PC-3 (cell line): ENCODE measurements around the gene UGT1A7. TPM values are rescaled to one million over a fixed set of nuclear protein-coding genes. Genes with fewer than 3 reads are reported as not detected.

Experiments
- ATAC-seq: fragments of 200-7000 bp; cut with Tn5 transposase; 2 replicates; pipeline ENCODE4 v1.9.1; 2020; ENCODE audit warnings: mild to moderate bottlenecking, moderate library complexity
- BruUV-seq: library from RNA; stranded (reverse); fragments of 400-500 nt; replicated peaks from 2 replicates; lab custom pipeline; 2021; lab: Mats Ljungman, UMichigan
- CTCF ChIA-PET: fragments of 300-600 bp; sonication (Branson Sonifier 250); formaldehyde crosslinking; loops from one replicate; lab custom pipeline; 2022; ENCODE audit warnings: antibody characterized with exemption; lab: Charles Lee
- POLR2A ChIA-PET: fragments of 300-600 bp; sonication (Branson Sonifier 250); formaldehyde crosslinking; loops from one replicate; lab custom pipeline; 2022; ENCODE audit warnings: antibody characterized with exemption; ENCODE audit not compliant: unreplicated experiment; lab: Charles Lee
- DNase-seq: peaks from one replicate; pipeline ENCODE4 v3.0.0-alpha.2; 2015
- H2AFZ ChIP-seq: fragments of 300-600 bp; sonication (generic); 2 replicates; pipeline ENCODE4 v1.6.0; 2016; ENCODE audit warnings: antibody characterized with exemption, low read length
- H3F3A ChIP-seq: fragments of 300-600 bp; sonication (generic); one replicate; pipeline ENCODE4 v1.6.0; 2017; ENCODE audit warnings: antibody characterized with exemption, low read length, control low read depth, mild to moderate bottlenecking; ENCODE audit not compliant: unreplicated experiment
- H3K27ac ChIP-seq: fragments of 300-600 bp; sonication (generic); 2 replicates; pipeline ENCODE4 v1.5.1; 2016; ENCODE audit warnings: mild to moderate bottlenecking, low read length
- H3K27me3 ChIP-seq: fragments of 300-600 bp; sonication (generic); 2 replicates; pipeline ENCODE4 v1.6.1; 2016; ENCODE audit warnings: low read length, mixed read lengths
- H3K36me3 ChIP-seq: fragments of 300-600 bp; sonication (generic); 2 replicates; pipeline ENCODE4 v1.6.1; 2016; ENCODE audit warnings: low read depth, mixed run types, low read length, mixed read lengths
- H3K4me1 ChIP-seq: fragments of 300-600 bp; sonication (generic); 2 replicates; pipeline ENCODE4 v1.5.1; 2016; ENCODE audit warnings: low read length; ENCODE audit not compliant: insufficient read depth
- H3K4me2 ChIP-seq: fragments of 300-600 bp; sonication (generic); 2 replicates; pipeline ENCODE4 v1.6.0; 2016; ENCODE audit warnings: low read length
- H3K4me3 ChIP-seq: fragments of 300-600 bp; sonication (generic); 2 replicates; pipeline ENCODE4 v1.5.1; 2016; ENCODE audit warnings: mild to moderate bottlenecking, low read length, mixed read lengths
- H3K79me2 ChIP-seq: fragments of 300-600 bp; sonication (generic); 2 replicates; pipeline ENCODE4 v1.6.1; 2017; ENCODE audit warnings: low read length, mixed read lengths
- H3K9ac ChIP-seq: fragments of 300-600 bp; sonication (generic); 2 replicates; pipeline ENCODE4 v1.6.0; 2016; ENCODE audit warnings: mild to moderate bottlenecking, low read length
- H3K9me2 ChIP-seq: fragments of 300-600 bp; sonication (generic); replicated peaks from 2 replicates; pipeline ENCODE4 v1.6.1; 2016; ENCODE audit warnings: mixed run types, low read length, mixed read lengths
- H3K9me3 ChIP-seq: fragments of 300-600 bp; sonication (generic); 2 replicates; pipeline ENCODE4 v1.6.1; 2016; ENCODE audit warnings: low read length, mixed read lengths
- H4K20me1 ChIP-seq: fragments of 300-600 bp; sonication (generic); 2 replicates; pipeline ENCODE4 v1.6.1; 2016; ENCODE audit warnings: low read length, mixed read lengths
- EZH2 ChIP-seq: fragments of 300-600 bp; sonication (generic); IDR thresholded peaks from one replicate; pipeline ENCODE4 v1.6.1; 2017; ENCODE audit warnings: antibody characterized with exemption, mild to moderate bottlenecking, low read length; ENCODE audit not compliant: unreplicated experiment
- EZH2phosphoT487 ChIP-seq: fragments of 300-600 bp; sonication (generic); IDR thresholded peaks from 2 replicates; pipeline ENCODE4 v1.6.1; 2018; ENCODE audit warnings: mild to moderate bottlenecking, antibody characterized with exemption, low read length, borderline replicate concordance
- intact Hi-C: fragments of 100-400 bp; cut with micrococcal nuclease; formaldehyde crosslinking; loops from 2 replicates; pipeline ENCODE4 v1.9.0; 2023
- total RNA-seq: library from RNA; depleted of rRNA; stranded (reverse); fragments of >200 nt; gene quantifications from 2 replicates; pipeline ENCODE4 v1.2.3, GENCODE V29; 2014
- TF ChIP-seq, protein P1 (sequence below): fragments of 300-600 bp; sonication (generic); conservative IDR thresholded peaks from 2 replicates; pipeline ENCODE4 v1.5.1; 2017; ENCODE audit warnings: antibody characterized with exemption, low read depth, mild to moderate bottlenecking, low read length

The UGT1A7 gene
- total RNA-seq, 1 experiment from 2014 or later = not detected

DNA sequence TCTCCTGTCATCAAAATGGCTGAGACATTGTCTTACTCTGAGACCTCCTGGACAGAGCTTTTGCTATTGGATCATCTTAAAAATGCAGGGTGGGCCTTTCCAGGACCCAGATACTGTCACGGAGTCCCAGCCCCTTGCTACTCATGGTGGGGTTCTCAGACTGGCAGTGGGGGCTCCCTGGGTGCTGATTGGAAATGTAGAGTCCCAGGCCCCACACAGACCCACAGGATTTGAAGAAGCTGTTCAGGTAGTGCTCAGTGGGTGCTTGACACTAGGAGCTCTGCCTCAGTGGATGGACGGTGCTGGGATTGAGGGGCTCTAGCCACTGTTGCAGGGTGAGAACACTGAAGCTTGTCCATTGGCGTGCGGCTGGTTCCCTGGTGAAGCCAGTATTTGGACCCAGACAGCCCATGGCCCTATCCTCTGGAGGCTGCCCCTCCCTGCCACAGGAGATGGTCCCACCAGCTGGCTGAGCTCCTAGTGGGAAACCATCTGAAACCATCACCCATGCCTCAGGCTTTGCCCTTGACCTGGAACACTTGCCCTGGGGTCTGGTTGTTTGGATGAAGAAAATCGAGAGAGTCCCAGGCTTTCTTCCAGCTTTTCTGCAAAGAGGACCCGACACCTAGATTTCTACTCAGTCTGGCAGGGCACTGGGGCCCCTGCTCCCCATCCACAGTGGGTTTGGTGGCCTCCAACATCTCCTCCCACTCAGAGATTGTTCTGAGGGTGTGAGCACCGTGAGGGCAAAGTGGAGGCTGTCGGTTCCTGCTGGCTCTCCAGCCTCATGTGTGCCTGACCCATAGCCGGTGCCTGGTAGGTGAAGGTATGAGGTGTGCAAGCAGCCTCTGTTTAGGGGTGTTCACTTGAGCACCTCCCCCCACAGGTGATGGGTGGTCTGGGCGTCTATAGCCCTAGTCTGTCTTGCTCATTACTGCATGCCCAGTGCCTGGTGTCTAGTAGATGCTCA lies 126.5 kb downstream of the UGT1A7 start:
- Histone ChIP-seq H3K79me2 (no peaks in the 10 kb centered on the region), H3K27me3 (no peaks in the 10 kb centered on the region), H2AFZ (no peak overlapping the region), H3K36me3 (no peaks in the 10 kb centered on the region), H3K9me3 (no peaks in the 10 kb centered on the region), H3K4me2 (no peak overlapping the region), H3K4me3 (no peak overlapping the region), H3K9ac (no peak overlapping the region), H3K9me2 (no peaks in the 10 kb centered on the region), H3K4me1 (no peaks in the 10 kb centered on the region), H3F3A (no peaks in the 10 kb centered on the region), H3K27ac (no peak overlapping the region), H4K20me1 (no peaks in the 10 kb centered on the region)
- TF ChIP-seq EZH2 (no peak), EZH2phosphoT487 (no peak)
- TF ChIP-seq, protein P1, sequence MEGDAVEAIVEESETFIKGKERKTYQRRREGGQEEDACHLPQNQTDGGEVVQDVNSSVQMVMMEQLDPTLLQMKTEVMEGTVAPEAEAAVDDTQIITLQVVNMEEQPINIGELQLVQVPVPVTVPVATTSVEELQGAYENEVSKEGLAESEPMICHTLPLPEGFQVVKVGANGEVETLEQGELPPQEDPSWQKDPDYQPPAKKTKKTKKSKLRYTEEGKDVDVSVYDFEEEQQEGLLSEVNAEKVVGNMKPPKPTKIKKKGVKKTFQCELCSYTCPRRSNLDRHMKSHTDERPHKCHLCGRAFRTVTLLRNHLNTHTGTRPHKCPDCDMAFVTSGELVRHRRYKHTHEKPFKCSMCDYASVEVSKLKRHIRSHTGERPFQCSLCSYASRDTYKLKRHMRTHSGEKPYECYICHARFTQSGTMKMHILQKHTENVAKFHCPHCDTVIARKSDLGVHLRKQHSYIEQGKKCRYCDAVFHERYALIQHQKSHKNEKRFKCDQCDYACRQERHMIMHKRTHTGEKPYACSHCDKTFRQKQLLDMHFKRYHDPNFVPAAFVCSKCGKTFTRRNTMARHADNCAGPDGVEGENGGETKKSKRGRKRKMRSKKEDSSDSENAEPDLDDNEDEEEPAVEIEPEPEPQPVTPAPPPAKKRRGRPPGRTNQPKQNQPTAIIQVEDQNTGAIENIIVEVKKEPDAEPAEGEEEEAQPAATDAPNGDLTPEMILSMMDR = no peak
- intact Hi-C loops = no loop called here
- DNase-seq (no peak), ATAC-seq (no peak)
- CTCF ChIA-PET = no interaction called here
- POLR2A ChIA-PET = no interaction called here
- BruUV-seq = no TSS peak

DNA sequence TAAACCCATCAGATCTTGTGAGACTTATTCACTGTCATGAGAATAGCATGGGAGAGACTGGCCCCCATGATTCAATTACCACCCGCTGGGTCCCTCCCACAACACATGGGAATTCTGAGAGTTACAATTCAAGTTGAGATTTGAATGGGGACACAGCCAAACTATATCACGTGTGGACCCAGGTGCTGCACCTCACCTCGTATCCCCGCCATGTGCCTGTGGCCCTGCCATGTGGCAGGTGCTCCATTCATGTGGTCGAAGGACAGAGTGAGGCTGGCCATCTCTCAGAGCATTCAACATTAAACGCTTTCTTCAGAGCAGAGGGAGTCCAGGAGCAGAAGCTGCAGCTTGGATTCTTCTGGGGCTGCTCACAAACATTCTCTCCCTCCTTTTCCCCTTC lies 128.7 kb downstream of the UGT1A7 start:
- Histone ChIP-seq H3F3A (no peaks in the 10 kb centered on the region), H3K27me3 (no peaks in the 10 kb centered on the region), H4K20me1 (no peaks in the 10 kb centered on the region), H2AFZ (no peak overlapping the region), H3K4me1 (no peaks in the 10 kb centered on the region), H3K27ac (no peak overlapping the region), H3K79me2 (no peaks in the 10 kb centered on the region), H3K9ac (no peak overlapping the region), H3K36me3 (no peaks in the 10 kb centered on the region), H3K9me3 (no peaks in the 10 kb centered on the region), H3K4me3 (no peak overlapping the region), H3K9me2 (no peaks in the 10 kb centered on the region), H3K4me2 (no peak overlapping the region)
- ChIA-PET POLR2A (no interaction called here), CTCF (no interaction called here)
- DNase-seq = no peak
- no peak for ATAC-seq
- intact Hi-C loops = no loop called here
- TF ChIP-seq EZH2 = no peak
- TF ChIP-seq EZH2phosphoT487 = no peak
- TF ChIP-seq, protein P1 = no peak
- BruUV-seq = no TSS peak

DNA sequence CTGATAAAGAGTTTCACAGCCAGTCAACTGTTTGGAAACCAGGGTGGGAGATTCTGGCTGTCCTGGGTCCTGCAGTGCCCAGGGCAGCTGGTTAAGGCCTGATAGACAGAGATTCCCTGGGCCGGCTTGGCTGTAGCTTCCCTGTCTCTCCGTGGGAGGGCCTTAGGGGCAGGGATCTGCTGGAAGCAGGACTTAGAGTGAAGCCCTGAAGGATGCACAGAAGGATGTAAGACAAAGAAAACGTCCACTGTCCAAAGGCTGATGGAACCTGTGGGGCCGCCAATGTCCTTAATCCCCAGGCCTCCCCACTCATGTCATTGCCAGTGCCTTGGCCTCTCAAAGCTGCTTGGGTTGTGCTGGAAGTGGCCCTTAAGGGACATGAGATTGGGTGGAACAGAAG lies 129.4 kb downstream of the UGT1A7 start:
- Histone ChIP-seq H3K4me3 (no peak overlapping the region), H2AFZ (no peak overlapping the region), H3K36me3 (no peaks in the 10 kb centered on the region), H3K9me3 (no peaks in the 10 kb centered on the region), H3K27ac (no peak overlapping the region), H3F3A (no peaks in the 10 kb centered on the region), H3K9ac (no peak overlapping the region), H3K4me1 (no peaks in the 10 kb centered on the region), H3K27me3 (no peaks in the 10 kb centered on the region), H3K4me2 (no peak overlapping the region), H3K9me2 (no peaks in the 10 kb centered on the region), H3K79me2 (no peaks in the 10 kb centered on the region), H4K20me1 (no peaks in the 10 kb centered on the region)
- ChIA-PET CTCF (no interaction called here), POLR2A (no interaction called here)
- TF ChIP-seq, protein P1 = no peak
- no peak for TF ChIP-seq EZH2phosphoT487
- no peak for TF ChIP-seq EZH2
- BruUV-seq = no TSS peak
- no peak for ATAC-seq
- DNase-seq = no peak
- intact Hi-C loops = no loop called here
